Measurements from ENCODE around the gene CAMKV. TPM values are rescaled to one million over a fixed set of nuclear protein-coding genes. Genes with fewer than 3 reads are reported as not detected.

Gene CAMKV
- total RNA-seq, 3 donors from 2014 or later (not counting 1 experiment from before 2014, with no cell fraction given) = not detected

GRCh38 chr3:49868862-49869466 lies 742 bp downstream of the CAMKV start:
- Histone ChIP-seq H3K36me3 (ENCODE audit: control insufficient read depth, insufficient read depth, low read length) (no peaks in the 10 kb centered on the region), H3K4me1 (ENCODE audit: control insufficient read depth, insufficient read depth, low read length) (peaks cover 12% of the 10 kb centered on the region), H3K27me3 (ENCODE audit: control insufficient read depth, insufficient read depth, low read length) (peaks cover 13% of the 10 kb centered on the region), H3K27ac (ENCODE audit: low read length) (no peak overlapping the region), H3K4me3 (ENCODE audit: low read length) (no peak overlapping the region), H3K9me3 (ENCODE audit: control insufficient read depth, insufficient read depth, low read length) (peaks cover 5% of the 10 kb centered on the region)
- Mint-ChIP-seq H3K4me3 (peak overlapping the region; percentile 49), H3K4me1 (no peaks in the 10 kb centered on the region), H3K27ac (no peak overlapping the region), H3K27me3 (ENCODE audit: low read depth in 2 of 2) (peaks cover 20 to 29% of the 10 kb centered on the region in 2 donors), H3K9me3 (no peaks in the 10 kb centered on the region), H3K36me3 (no peaks in the 10 kb centered on the region)
- TF ChIP-seq, protein P1, sequence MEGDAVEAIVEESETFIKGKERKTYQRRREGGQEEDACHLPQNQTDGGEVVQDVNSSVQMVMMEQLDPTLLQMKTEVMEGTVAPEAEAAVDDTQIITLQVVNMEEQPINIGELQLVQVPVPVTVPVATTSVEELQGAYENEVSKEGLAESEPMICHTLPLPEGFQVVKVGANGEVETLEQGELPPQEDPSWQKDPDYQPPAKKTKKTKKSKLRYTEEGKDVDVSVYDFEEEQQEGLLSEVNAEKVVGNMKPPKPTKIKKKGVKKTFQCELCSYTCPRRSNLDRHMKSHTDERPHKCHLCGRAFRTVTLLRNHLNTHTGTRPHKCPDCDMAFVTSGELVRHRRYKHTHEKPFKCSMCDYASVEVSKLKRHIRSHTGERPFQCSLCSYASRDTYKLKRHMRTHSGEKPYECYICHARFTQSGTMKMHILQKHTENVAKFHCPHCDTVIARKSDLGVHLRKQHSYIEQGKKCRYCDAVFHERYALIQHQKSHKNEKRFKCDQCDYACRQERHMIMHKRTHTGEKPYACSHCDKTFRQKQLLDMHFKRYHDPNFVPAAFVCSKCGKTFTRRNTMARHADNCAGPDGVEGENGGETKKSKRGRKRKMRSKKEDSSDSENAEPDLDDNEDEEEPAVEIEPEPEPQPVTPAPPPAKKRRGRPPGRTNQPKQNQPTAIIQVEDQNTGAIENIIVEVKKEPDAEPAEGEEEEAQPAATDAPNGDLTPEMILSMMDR (IDR thresholded peaks at IDR 0.05) = no peak
- no peak for DNase-seq
- intact Hi-C loops (cut with micrococcal nuclease) = no loop called here
- no peak for ATAC-seq
- WGBS (ENCODE audit: insufficient coverage) = 7% methylated on average over 23 of the region's 23 CpGs

DNA sequence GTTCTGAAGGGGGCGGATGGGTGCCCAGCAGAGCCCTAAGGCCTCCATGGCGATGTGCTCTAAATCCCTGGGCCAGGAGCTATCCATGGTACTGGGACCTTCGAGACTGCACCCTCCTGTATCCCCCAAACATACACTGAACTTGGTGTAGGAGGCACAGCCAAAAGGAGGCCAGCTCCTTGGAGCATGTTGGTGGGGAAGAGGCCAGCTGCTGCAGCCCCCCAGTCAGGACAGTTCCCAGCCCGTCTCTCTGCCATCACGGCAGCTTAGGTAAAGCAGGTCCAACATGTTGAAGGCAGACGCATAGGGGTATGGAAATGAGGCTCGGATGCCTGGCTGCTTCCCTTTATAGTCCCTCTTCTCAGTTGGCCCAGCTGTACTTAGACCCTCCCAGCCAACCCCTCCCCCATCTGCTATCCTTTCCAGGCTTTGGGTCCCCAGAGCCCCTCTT lies 1.8 kb downstream of the CAMKV start:
- TF ChIP-seq, protein P1 (IDR thresholded peaks at IDR 0.05) = no peak
- intact Hi-C loops (cut with micrococcal nuclease) = no loop called here
- 27% methylated on average over 7 of the region's 7 CpGs for WGBS (ENCODE audit: insufficient coverage)
- no peaks in the 10 kb centered on the region for H3K9me3 Mint-ChIP-seq
- no peaks in the 10 kb centered on the region for H3K4me1 Mint-ChIP-seq
- Histone ChIP-seq H3K4me1 (ENCODE audit: control insufficient read depth, insufficient read depth, low read length) (peaks cover 12% of the 10 kb centered on the region), H3K27me3 (ENCODE audit: control insufficient read depth, insufficient read depth, low read length) (peaks cover 13% of the 10 kb centered on the region), H3K36me3 (ENCODE audit: control insufficient read depth, insufficient read depth, low read length) (no peaks in the 10 kb centered on the region), H3K4me3 (ENCODE audit: low read length) (no peak overlapping the region), H3K27ac (ENCODE audit: low read length) (no peak overlapping the region), H3K9me3 (ENCODE audit: control insufficient read depth, insufficient read depth, low read length) (peaks cover 5% of the 10 kb centered on the region)
- peaks cover 31 to 33% of the 10 kb centered on the region in 2 donors for H3K27me3 Mint-ChIP-seq (ENCODE audit: low read depth in 2 of 2)
- H3K4me3 Mint-ChIP-seq = no peak overlapping the region
- H3K36me3 Mint-ChIP-seq = no peaks in the 10 kb centered on the region
- ATAC-seq = no peak
- no peak overlapping the region for H3K27ac Mint-ChIP-seq
- peak in 1 of 2 donors; percentile 45 for DNase-seq

DNA sequence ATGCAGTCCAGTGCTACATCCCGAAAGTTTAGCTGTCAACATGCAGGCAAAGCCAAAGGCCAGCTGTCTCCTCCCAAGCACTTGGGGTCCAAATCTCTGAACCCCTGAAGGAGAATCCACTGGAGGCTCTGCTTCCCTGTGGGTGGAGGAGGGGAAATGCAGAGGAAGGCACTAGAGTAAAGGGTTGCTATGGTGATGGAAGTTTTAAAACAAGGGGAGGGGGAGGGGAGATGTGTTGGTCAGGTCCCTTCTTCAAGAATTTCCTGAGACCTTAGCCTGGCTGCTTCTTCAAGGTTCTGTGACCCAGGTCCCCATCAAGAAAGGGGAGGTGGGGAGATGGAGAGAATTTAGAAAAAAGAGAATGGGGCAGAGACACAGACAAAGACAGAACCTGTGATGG lies 2.3 kb downstream of the CAMKV start:
- intact Hi-C loops (cut with micrococcal nuclease) = no loop called here

More for the DNA sequence above, 2.3 kb downstream of the CAMKV start:
- Histone ChIP-seq H3K27me3 (ENCODE audit: control insufficient read depth, insufficient read depth, low read length) (peaks cover 13% of the 10 kb centered on the region), H3K9me3 (ENCODE audit: control insufficient read depth, insufficient read depth, low read length) (peaks cover 5% of the 10 kb centered on the region), H3K36me3 (ENCODE audit: control insufficient read depth, insufficient read depth, low read length) (no peaks in the 10 kb centered on the region), H3K4me1 (ENCODE audit: control insufficient read depth, insufficient read depth, low read length) (peaks cover 12% of the 10 kb centered on the region), H3K4me3 (ENCODE audit: low read length) (no peak overlapping the region), H3K27ac (ENCODE audit: low read length) (no peak overlapping the region)
- no peaks in the 10 kb centered on the region for H3K4me1 Mint-ChIP-seq
- no peak overlapping the region for H3K27ac Mint-ChIP-seq
- TF ChIP-seq, protein P1 (IDR thresholded peaks at IDR 0.05) = no peak
- H3K27me3 Mint-ChIP-seq (ENCODE audit: low read depth in 2 of 2) = peaks cover 33 to 36% of the 10 kb centered on the region in 2 donors
- no peak overlapping the region for H3K4me3 Mint-ChIP-seq
- DNase-seq = no peak
- 89% methylated on average over 1 of the region's 1 CpG for WGBS (ENCODE audit: insufficient coverage)
- no peaks in the 10 kb centered on the region for H3K36me3 Mint-ChIP-seq
- no peak for ATAC-seq
- H3K9me3 Mint-ChIP-seq = no peaks in the 10 kb centered on the region

All from natural killer cell (primary cell).